AG04449 (cell line): Measurements from ENCODE around the gene MROH2A.

Experiments
- CTCF ChIA-PET: fragments of 350-600 bp; formaldehyde crosslinking; extraction: SDS; loops from one replicate; lab custom pipeline; 2021; ENCODE audit warnings: antibody characterized with exemption; lab: Yijun Ruan, JAX
- POLR2A ChIA-PET: fragments of 400-600, 350-600 bp; formaldehyde crosslinking; extraction: SDS; loops from one replicate; lab custom pipeline; 2020; ENCODE audit warnings: antibody characterized with exemption, inconsistent platforms; lab: Yijun Ruan, JAX
- DNase-seq: peaks from one replicate; pipeline ENCODE4 v3.0.0-alpha.2; 2010; ENCODE audit warnings: low read depth, low spot score
- H3K4me3 ChIP-seq: 2 replicates; pipeline ENCODE4 v1.5.1; 2011; ENCODE audit warnings: low read depth, mild to moderate bottlenecking, control low read depth, low read length
- CTCF ChIP-seq: IDR thresholded peaks from one replicate; pipeline ENCODE4 v1.5.1; 2011; ENCODE audit warnings: mild to moderate bottlenecking, moderate library complexity, low read length, control low read depth, inconsistent platforms; ENCODE audit not compliant: insufficient read depth; ENCODE audit errors: missing control alignments

Gene MROH2A

DNA sequence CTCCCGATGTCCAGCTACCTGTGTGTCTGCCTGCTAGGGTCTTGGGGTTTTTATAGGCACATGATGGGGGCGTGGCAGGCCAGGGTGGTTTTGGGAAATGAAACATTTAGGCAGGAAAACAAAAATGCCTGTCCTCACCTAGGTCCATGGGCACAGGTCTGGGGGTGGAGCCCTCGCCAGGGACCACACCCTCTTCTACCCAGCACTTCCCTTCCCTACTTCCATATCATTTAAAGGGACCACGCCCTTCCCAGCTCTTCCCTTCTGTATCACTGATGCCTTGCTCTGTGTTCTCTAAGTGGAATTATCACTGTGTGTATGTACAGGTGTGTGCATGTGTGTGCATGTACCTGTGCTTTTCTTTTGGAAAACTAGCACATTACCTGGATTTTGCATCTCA, 11.7 kb upstream of the MROH2A start:
- ChIA-PET CTCF (no interaction called here), POLR2A (no interaction called here)
- no peak overlapping the region for H3K4me3 ChIP-seq
- no peak for TF ChIP-seq CTCF
- no peak for DNase-seq

- no peak for TF ChIP-seq CTCF
- POLR2A ChIA-PET: no interaction called here
- DNase-seq: no peak
- no peak overlapping the region for H3K4me3 ChIP-seq
- CTCF ChIA-PET: no interaction called here
Measured at GRCh38 chr2:233768076-233768475, 10.1 kb upstream of the MROH2A start.

DNA sequence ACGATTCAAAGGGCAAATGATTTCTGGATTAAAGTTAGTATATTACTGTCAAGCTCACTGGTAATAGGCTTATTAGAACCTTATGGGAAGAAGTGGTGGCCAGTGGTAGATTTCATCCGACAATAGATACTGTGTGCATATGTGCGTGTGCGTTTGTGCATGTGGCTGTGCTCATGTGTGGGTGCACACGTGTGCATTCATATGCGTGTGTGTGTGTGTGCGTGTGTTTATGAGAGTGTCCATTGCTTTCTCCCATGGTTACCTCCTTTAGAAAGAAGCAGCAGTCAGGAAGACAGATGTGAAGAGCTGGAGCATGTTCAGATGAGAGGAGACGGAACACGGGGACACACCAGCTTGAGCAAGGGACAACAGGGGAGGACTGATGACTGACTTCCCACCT, 8.9 kb upstream of the MROH2A start:
- ChIA-PET POLR2A (no interaction called here), CTCF (no interaction called here)
- TF ChIP-seq CTCF: no peak
- H3K4me3 ChIP-seq: no peak overlapping the region
- no peak for DNase-seq

GRCh38 chr2:233772153-233772552, 6.0 kb upstream of the MROH2A start:
- DNase-seq: no peak
- no peak for TF ChIP-seq CTCF
- CTCF ChIA-PET: no interaction called here
- POLR2A ChIA-PET: no interaction called here
- H3K4me3 ChIP-seq: no peak overlapping the region

GRCh38 chr2:233772583-233772982, 5.5 kb upstream of the MROH2A start:
- POLR2A ChIA-PET: no interaction called here
- no peak for TF ChIP-seq CTCF
- CTCF ChIA-PET: no interaction called here
- no peak for DNase-seq
- H3K4me3 ChIP-seq: no peak overlapping the region

GRCh38 chr2:233773854-233774253, 4.3 kb upstream of the MROH2A start:
- no peak for TF ChIP-seq CTCF
- CTCF ChIA-PET: no interaction called here
- DNase-seq: no peak
- H3K4me3 ChIP-seq: no peak overlapping the region
- POLR2A ChIA-PET: no interaction called here
